Urinary bladder (tissue), 4 donors: ENCODE results near the gene DHX32. TPM values are rescaled to one million over a fixed set of nuclear protein-coding genes. Genes with fewer than 3 reads are reported as not detected.

ENCODE experiments used
- DNase-seq: peaks from one replicate; pipeline ENCODE4 v3.0.0-alpha.2; 2015; ENCODE audit errors: extremely low spot score
- H3K27ac ChIP-seq: one replicate; pipeline ENCODE4 v1.5.1; 2013; ENCODE audit warnings: low read depth, mild to moderate bottlenecking, moderate library complexity
- H3K36me3 ChIP-seq: one replicate; pipeline ENCODE4 v1.6.1; 2013; ENCODE audit warnings: mild to moderate bottlenecking, moderate library complexity; ENCODE audit not compliant: insufficient read depth
- H3K4me1 ChIP-seq: one replicate; pipeline ENCODE4 v1.6.1; 2013; ENCODE audit warnings: mild to moderate bottlenecking, moderate library complexity; ENCODE audit not compliant: insufficient read depth
- H3K4me3 ChIP-seq: one replicate; pipeline ENCODE4 v1.5.1; 2013; ENCODE audit warnings: low read depth, low read length
- WGBS: extraction: QIAGEN DNeasy Blood & Tissue Kit; methylation state at CpG from one replicate; pipeline ENCODE4 v1.1.7; 2013; 5-methylcytosine and 5-hydroxymethylcytosine counted together
- polyA plus RNA-seq: library from polyadenylated mRNA; stranded (reverse); fragments of 200-250 nt; gene quantifications from one replicate; pipeline ENCODE4 v1.2.3, GENCODE V29; 2013
- total RNA-seq: library from RNA; depleted of rRNA; stranded (reverse); fragments of >200 nt; gene quantifications from one replicate; pipeline ENCODE4 v1.2.3, GENCODE V29; 2014
- donor health status: healthy with polysubstance abuse.
- donor health status: healthy.

DHX32 gene
- total and polyA plus RNA-seq, 2 donors, result 15.8 to 30.2 TPM

- 92% methylated on average over 1 of the region's 1 CpG for WGBS
- Histone ChIP-seq H3K27ac (no peak overlapping the region), H3K4me3 (no peak overlapping the region), H3K4me1 (no peaks in the 10 kb centered on the region), H3K36me3 (no peaks in the 10 kb centered on the region)
- no peak for DNase-seq
Observed at GRCh38 chr10:125882596-125882995, 1.5 kb upstream of the DHX32 start.

GRCh38 chr10:125880719-125881118, 373 bp downstream of the DHX32 start:
- H3K4me1 ChIP-seq, result no peaks in the 10 kb centered on the region
- DNase-seq, result no peak
- no peak overlapping the region for H3K4me3 ChIP-seq
- H3K27ac ChIP-seq, result no peak overlapping the region
- H3K36me3 ChIP-seq, result no peaks in the 10 kb centered on the region
- WGBS, result 41% methylated on average over 6 of the region's 6 CpGs

DNA sequence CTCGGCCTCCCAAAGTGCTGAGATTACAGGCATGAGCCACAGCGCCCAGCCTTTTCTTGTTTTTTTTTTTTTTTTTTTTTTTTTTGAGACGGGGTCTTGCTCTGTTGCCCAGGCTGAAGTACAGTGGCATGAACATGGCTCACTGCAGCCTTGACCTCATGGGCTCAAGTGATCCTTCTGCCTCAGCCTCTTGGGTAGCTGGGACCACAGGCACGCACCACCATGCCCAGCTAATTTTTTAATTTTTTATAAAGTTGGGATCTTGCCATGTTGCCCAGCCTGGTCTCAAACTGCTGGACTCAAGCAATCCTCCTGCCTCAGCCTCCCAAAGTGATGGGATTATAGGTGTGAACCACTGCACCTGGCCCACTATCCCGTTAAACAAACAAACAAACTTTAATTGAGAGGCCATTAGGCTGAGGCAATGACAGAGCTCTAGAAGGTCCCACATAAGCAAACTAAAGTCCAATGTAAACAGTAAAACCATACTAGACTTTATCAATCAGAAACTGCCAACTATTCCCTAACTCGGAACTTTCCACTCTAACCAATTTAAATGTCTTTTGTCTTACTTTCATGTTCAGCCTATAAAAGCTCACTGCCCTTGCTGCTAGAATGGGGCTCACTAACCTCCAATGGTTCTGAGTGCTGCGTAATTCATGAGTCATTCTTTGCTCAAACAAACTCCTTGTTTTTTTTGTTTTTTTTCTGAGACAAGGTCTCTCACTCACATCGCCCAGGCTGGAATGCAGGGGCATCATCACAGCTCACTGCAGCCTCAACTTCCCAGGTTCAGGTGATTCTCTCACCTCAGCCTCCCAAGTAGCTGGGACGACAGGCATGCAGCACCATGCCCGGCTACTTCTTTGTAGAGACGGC, 1.9 kb downstream of the DHX32 start:
- H3K4me1 ChIP-seq, result no peaks in the 10 kb centered on the region
- no peak overlapping the region for H3K27ac ChIP-seq
- DNase-seq, result no peak
- H3K36me3 ChIP-seq, result no peaks in the 10 kb centered on the region
- 84% methylated on average over 11 of the region's 11 CpGs for WGBS
- H3K4me3 ChIP-seq, result no peak overlapping the region

GRCh38 chr10:125871338-125871737, 9.8 kb downstream of the DHX32 start:
- H3K36me3 ChIP-seq, result no peaks in the 10 kb centered on the region
- H3K4me1 ChIP-seq, result no peaks in the 10 kb centered on the region
- no peak for DNase-seq
- 52% methylated on average over 4 of the region's 4 CpGs for WGBS
- H3K27ac ChIP-seq, result no peak overlapping the region
- H3K4me3 ChIP-seq, result no peak overlapping the region

DNA sequence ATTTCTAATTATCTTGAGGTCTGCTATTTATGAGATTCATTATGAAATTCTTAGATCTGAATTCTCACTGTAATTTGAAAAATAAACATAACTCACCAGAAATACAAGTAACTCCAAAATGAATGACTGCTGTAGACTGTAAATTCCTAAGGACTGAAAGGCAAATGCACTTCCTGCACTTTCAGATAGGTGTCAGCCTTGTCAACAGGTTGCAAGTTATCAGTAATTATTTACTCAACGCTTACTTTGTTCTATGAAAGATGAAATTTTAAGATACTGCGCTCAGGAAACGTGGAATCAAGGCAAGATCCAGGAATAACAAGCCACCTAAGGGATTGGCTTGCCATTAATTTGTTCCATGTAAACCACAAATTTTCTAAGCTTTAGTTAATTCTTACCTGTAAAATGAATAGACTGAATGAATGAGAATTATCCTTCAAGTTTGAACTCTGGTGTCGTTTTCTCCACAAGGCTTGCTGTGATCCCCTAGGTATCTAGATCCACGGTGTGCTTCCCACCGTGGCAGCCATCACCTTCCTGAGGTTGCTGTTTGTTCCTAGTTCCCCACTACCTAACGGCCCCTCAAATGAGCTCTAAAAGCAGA, 12.6 kb downstream of the DHX32 start:
- Histone ChIP-seq H3K36me3 (no peaks in the 10 kb centered on the region), H3K4me1 (no peaks in the 10 kb centered on the region), H3K27ac (no peak overlapping the region), H3K4me3 (no peak overlapping the region)
- WGBS, result 76% methylated on average over 7 of the region's 7 CpGs
- no peak for DNase-seq

DNA sequence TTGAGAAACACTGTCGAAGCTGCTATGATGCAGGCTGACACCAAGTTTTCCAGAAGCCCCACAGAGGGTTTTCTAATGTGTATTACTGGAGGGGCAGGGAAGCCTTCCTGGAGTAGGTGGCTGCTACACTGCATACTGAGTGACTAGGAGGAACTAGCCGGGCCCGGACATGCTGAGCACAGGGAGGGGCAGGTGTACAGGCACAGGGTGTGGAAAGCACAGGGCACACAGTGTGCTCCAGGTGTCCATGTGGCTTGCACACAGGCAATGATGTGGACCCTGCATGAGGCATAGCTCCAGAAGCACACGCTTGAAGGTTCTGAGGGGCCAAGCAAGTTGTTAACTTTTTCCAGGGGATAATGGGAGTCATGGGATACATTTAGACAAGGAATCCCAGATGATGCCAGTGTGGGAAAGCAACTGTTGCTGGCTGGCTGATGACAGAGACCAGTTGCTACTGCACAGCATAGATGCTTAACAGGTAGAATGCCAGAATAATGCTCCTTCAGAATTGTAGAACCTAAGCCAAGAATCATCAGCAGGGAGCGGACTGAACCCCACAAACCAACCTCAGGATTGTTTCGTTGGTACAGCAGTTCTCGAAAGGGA, 14.6 kb downstream of the DHX32 start:
- no peak overlapping the region for H3K4me3 ChIP-seq
- no peaks in the 10 kb centered on the region for H3K36me3 ChIP-seq
- no peaks in the 10 kb centered on the region for H3K4me1 ChIP-seq
- H3K27ac ChIP-seq, result no peak overlapping the region
- 97% methylated on average over 7 of the region's 7 CpGs for WGBS
- DNase-seq, result no peak

DNA sequence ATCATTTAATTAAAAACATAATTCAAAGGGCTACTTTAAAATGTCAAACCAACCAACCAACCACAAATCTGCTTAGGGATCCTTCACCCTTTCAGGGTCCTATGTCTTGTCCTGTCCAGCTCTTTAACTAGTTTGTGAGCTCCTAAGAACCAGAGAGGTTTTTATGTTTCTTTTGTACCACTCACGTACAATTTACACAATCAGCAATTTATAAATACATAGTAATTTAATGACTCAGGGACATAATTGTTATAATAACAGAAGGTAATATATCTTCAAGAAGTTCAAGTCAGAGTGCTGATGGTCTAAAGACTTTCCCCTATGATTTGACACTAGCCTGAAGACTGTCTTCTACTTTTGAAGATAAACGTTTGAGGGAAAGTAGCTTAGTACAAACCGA, 16.0 kb downstream of the DHX32 start:
- H3K36me3 ChIP-seq, result no peaks in the 10 kb centered on the region
- H3K27ac ChIP-seq, result no peak overlapping the region
- 86% methylated on average over 3 of the region's 3 CpGs for WGBS
- no peak for DNase-seq
- no peaks in the 10 kb centered on the region for H3K4me1 ChIP-seq
- no peak overlapping the region for H3K4me3 ChIP-seq

- no peak for DNase-seq
- WGBS, result 91% methylated on average over 4 of the region's 4 CpGs
- Histone ChIP-seq H3K36me3 (peaks cover 6% of the 10 kb centered on the region), H3K4me1 (no peaks in the 10 kb centered on the region), H3K27ac (no peak overlapping the region), H3K4me3 (no peak overlapping the region)
Observed at GRCh38 chr10:125859128-125859817, 21.8 kb downstream of the DHX32 start.

DNA sequence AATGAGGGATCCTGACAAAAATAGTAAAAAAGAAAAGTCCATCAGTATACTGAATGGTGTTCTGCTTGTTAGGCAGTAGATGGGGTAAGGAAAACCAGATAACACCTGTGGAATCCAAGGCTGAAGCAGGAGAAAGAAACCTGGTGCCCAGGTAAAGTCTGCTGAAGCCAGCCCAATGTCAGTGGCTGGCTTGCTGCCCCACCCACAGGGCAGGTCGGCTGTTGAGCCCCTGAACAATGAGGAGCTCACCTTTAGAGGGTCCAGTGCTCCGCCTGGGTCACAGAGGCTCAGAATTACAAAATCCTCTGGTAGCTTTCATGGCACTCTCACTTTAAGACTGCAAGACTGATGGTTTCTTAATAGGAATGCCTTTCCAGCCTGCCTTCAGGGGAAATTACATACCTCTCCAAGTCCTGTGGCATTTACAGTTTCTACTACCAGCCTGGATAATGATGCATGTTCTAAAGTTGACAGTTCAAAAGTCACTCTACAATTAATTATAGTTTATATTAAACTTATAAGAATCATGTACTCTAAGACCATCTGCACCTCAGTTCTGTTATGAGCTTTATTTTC, 23.8 kb downstream of the DHX32 start:
- DNase-seq, result no peak
- H3K4me1 ChIP-seq, result no peaks in the 10 kb centered on the region
- 84% methylated on average over 2 of the region's 2 CpGs for WGBS
- H3K36me3 ChIP-seq, result peaks cover 6% of the 10 kb centered on the region
- no peak overlapping the region for H3K4me3 ChIP-seq
- H3K27ac ChIP-seq, result no peak overlapping the region

- H3K36me3 ChIP-seq, result peaks cover 5% of the 10 kb centered on the region
- WGBS, result 95% methylated on average over 7 of the region's 7 CpGs
Observed at GRCh38 chr10:125852487-125852886, 28.6 kb downstream of the DHX32 start.

GRCh38 chr10:125850766-125851731, 30.0 kb downstream of the DHX32 start:
- 86% methylated on average over 2 of the region's 2 CpGs for WGBS
- Histone ChIP-seq H3K36me3 (peaks cover 2% of the 10 kb centered on the region), H3K27ac (no peak overlapping the region), H3K4me3 (no peak overlapping the region), H3K4me1 (no peaks in the 10 kb centered on the region)
- DNase-seq, result no peak

More at GRCh38 chr10:125852487-125852886, 28.6 kb downstream of the DHX32 start:
- DNase-seq, result no peak
- no peaks in the 10 kb centered on the region for H3K4me1 ChIP-seq
- H3K27ac ChIP-seq, result no peak overlapping the region
- no peak overlapping the region for H3K4me3 ChIP-seq

GRCh38 chr10:125849448-125849847, 31.6 kb downstream of the DHX32 start:
- H3K4me1 ChIP-seq, result no peaks in the 10 kb centered on the region
- 90% methylated on average over 7 of the region's 7 CpGs for WGBS
- H3K27ac ChIP-seq, result no peak overlapping the region
- H3K4me3 ChIP-seq, result no peak overlapping the region
- H3K36me3 ChIP-seq, result peaks cover 2% of the 10 kb centered on the region
- no peak for DNase-seq
